ENCODE results near the gene PRKAR2A.

PRKAR2A gene

GRCh38 chr3:48879994-48880377 is 32.3 kb upstream of the PRKAR2A start:
- TF ChIP-seq, protein P1, sequence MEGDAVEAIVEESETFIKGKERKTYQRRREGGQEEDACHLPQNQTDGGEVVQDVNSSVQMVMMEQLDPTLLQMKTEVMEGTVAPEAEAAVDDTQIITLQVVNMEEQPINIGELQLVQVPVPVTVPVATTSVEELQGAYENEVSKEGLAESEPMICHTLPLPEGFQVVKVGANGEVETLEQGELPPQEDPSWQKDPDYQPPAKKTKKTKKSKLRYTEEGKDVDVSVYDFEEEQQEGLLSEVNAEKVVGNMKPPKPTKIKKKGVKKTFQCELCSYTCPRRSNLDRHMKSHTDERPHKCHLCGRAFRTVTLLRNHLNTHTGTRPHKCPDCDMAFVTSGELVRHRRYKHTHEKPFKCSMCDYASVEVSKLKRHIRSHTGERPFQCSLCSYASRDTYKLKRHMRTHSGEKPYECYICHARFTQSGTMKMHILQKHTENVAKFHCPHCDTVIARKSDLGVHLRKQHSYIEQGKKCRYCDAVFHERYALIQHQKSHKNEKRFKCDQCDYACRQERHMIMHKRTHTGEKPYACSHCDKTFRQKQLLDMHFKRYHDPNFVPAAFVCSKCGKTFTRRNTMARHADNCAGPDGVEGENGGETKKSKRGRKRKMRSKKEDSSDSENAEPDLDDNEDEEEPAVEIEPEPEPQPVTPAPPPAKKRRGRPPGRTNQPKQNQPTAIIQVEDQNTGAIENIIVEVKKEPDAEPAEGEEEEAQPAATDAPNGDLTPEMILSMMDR (conservative IDR thresholded peaks at IDR 0.05; ENCODE audit: low read depth, low read length) = no peak
- no peak for DNase-seq (ENCODE audit: low read depth)

DNA sequence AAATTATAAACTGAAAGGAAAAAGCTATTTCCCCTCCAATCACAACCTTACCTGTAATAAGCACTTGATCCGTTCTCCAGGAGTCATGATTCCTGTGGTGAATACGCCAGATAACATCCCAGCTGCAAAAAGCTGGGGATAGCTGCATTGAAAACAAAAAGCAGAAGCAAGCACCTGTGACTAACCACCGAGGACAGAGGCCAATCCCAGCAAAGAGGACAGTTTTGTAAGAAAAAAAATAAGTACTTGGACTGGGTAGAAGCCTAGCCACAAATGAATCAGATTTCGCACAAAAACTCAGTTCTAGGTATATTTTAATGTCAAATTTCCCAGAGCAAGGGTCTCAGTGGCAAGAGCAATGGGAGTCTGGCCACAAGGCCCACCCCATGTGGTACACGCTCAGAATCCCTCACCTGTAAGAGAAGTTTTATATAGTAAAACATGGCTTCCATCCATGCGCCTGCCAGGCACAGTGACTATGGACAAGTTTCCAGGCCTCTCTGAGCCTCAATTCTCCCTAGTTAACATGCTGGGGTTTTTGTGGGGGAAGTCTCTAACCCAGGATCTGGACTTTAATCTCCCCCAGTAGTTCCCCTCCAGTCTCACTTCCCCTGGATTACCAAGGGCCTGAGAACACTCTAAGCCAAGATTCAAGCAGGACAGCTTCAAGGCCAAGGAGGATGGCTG is 31.8 kb upstream of the PRKAR2A start:
- H3K4me3 ChIP-seq (ENCODE audit: low read length) = no peak overlapping the region
- TF ChIP-seq, protein P1 (conservative IDR thresholded peaks at IDR 0.05; ENCODE audit: low read depth, low read length) = no peak
- DNase-seq (ENCODE audit: low read depth) = no peak

More at GRCh38 chr3:48879994-48880377, 32.3 kb upstream of the PRKAR2A start:
- H3K4me3 ChIP-seq (ENCODE audit: low read length) = no peak overlapping the region

DNA sequence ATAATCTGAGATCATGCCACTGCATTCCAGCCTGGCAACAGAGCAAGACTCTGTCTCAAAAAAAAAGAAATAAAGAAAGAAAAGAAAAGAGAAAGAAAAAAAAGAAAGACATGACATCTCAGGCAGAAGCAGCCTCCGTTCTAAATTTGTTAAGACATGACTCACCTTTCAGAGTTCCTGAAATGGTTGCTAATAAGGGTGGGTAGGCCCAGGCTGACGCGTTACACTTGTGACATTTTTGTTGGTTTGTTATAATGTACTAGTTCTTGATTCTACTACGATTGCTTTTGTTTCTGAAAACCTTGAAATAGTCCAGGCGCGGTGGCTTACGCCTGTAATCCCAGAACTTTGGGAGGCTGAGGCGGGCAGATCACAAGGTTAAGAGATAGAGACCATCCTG is 30.0 kb upstream of the PRKAR2A start:
- no peak for DNase-seq (ENCODE audit: low read depth)
- H3K4me3 ChIP-seq (ENCODE audit: low read length) = no peak overlapping the region
- TF ChIP-seq, protein P1 (conservative IDR thresholded peaks at IDR 0.05; ENCODE audit: low read depth, low read length) = no peak

- no peak for DNase-seq (ENCODE audit: low read depth)
- TF ChIP-seq, protein P1 (conservative IDR thresholded peaks at IDR 0.05; ENCODE audit: low read depth, low read length) = no peak
- no peak overlapping the region for H3K4me3 ChIP-seq (ENCODE audit: low read length)
These were observed 15.4 kb upstream of the PRKAR2A start for GRCh38 chr3:48863122-48863521.

- TF ChIP-seq, protein P1 (conservative IDR thresholded peaks at IDR 0.05; ENCODE audit: low read depth, low read length) = no peak
These were observed 11.5 kb upstream of the PRKAR2A start for GRCh38 chr3:48859206-48859605.

DNA sequence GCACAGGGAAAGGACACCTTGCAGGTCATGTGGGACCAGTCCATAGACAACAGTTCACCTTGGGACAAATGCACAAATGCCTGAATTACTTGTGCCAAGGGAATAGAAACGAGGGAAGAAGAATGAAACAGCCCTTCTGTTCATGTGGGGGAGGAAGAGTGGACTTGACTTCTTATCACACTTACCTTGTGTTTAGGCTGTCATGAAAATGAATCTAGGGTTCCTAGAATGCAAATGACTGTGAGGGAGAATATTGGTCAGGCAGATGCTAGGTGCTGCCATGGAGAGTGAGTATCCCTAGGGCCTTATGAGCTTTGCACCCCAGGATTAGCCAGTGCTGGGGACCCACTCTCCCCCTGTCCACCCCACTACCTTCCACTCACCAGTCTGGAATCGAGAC is 11.0 kb upstream of the PRKAR2A start:
- TF ChIP-seq, protein P1 (conservative IDR thresholded peaks at IDR 0.05; ENCODE audit: low read depth, low read length) = no peak
- DNase-seq (ENCODE audit: low read depth) = no peak
- no peak overlapping the region for H3K4me3 ChIP-seq (ENCODE audit: low read length)

More at GRCh38 chr3:48859206-48859605, 11.5 kb upstream of the PRKAR2A start:
- DNase-seq (ENCODE audit: low read depth) = no peak
- no peak overlapping the region for H3K4me3 ChIP-seq (ENCODE audit: low read length)

GRCh38 chr3:48857641-48858040 is 10.0 kb upstream of the PRKAR2A start:
- H3K4me3 ChIP-seq (ENCODE audit: low read length) = no peak overlapping the region
- TF ChIP-seq, protein P1 (conservative IDR thresholded peaks at IDR 0.05; ENCODE audit: low read depth, low read length) = no peak

More at GRCh38 chr3:48857641-48858040, 10.0 kb upstream of the PRKAR2A start:
- DNase-seq (ENCODE audit: low read depth) = no peak
